ENCODE data around the gene FBXL15.

FBXL15 gene

GRCh38 chr10:102397222-102398171 lies 23.1 kb upstream of the FBXL15 start:
- no peak for DNase-seq (ENCODE audit: low read depth in 1 of 2, low spot score in 1 of 2)

GRCh38 chr10:102398172-102399020 lies 22.2 kb upstream of the FBXL15 start:
- no peak for DNase-seq (ENCODE audit: low read depth in 1 of 2, low spot score in 1 of 2)

- peak; percentile 77 to 84 for DNase-seq (ENCODE audit: low read depth in 1 of 2, low spot score in 1 of 2)
Measured at GRCh38 chr10:102399217-102400021, 21.2 kb upstream of the FBXL15 start.

GRCh38 chr10:102400076-102400475 lies 20.6 kb upstream of the FBXL15 start:
- no peak for DNase-seq (ENCODE audit: low read depth in 1 of 2, low spot score in 1 of 2)

- DNase-seq (ENCODE audit: low read depth in 1 of 2, low spot score in 1 of 2) = no peak
Measured at GRCh38 chr10:102400598-102401341, 19.9 kb upstream of the FBXL15 start.

- DNase-seq (ENCODE audit: low read depth in 1 of 2, low spot score in 1 of 2) = no peak
Measured at GRCh38 chr10:102401342-102401654, 19.3 kb upstream of the FBXL15 start.

- no peak for DNase-seq (ENCODE audit: low read depth in 1 of 2, low spot score in 1 of 2)
Measured at GRCh38 chr10:102401735-102402511, 18.7 kb upstream of the FBXL15 start.

- DNase-seq (ENCODE audit: low read depth in 1 of 2, low spot score in 1 of 2) = no peak
Measured at GRCh38 chr10:102402512-102402896, 18.1 kb upstream of the FBXL15 start.

- no peak for DNase-seq (ENCODE audit: low read depth in 1 of 2, low spot score in 1 of 2)
Measured at GRCh38 chr10:102403115-102403514, 17.5 kb upstream of the FBXL15 start.

GRCh38 chr10:102404361-102405107 lies 16.1 kb upstream of the FBXL15 start:
- DNase-seq (ENCODE audit: low read depth in 1 of 2, low spot score in 1 of 2) = no peak

GRCh38 chr10:102405108-102405571 lies 15.5 kb upstream of the FBXL15 start:
- no peak for DNase-seq (ENCODE audit: low read depth in 1 of 2, low spot score in 1 of 2)

- no peak for DNase-seq (ENCODE audit: low read depth in 1 of 2, low spot score in 1 of 2)
Measured at GRCh38 chr10:102405632-102406031, 15.0 kb upstream of the FBXL15 start.

- DNase-seq (ENCODE audit: low read depth in 1 of 2, low spot score in 1 of 2) = no peak
Measured at GRCh38 chr10:102406815-102407214, 13.8 kb upstream of the FBXL15 start.

GRCh38 chr10:102407425-102408130 lies 13.1 kb upstream of the FBXL15 start:
- DNase-seq (ENCODE audit: low read depth in 1 of 2, low spot score in 1 of 2) = no peak

- DNase-seq (ENCODE audit: low read depth in 1 of 2, low spot score in 1 of 2) = no peak
Measured at GRCh38 chr10:102408131-102408727, 12.4 kb upstream of the FBXL15 start.

- peak; percentile 41 to 55 for DNase-seq (ENCODE audit: low read depth in 1 of 2, low spot score in 1 of 2)
Measured at GRCh38 chr10:102408728-102409603, 11.7 kb upstream of the FBXL15 start.
